ENCODE data around the gene NSMCE1. TPM values are rescaled to one million over a fixed set of nuclear protein-coding genes. Genes with fewer than 3 reads are reported as not detected.

Gene NSMCE1
- total and polyA plus RNA-seq, 2 of the 4 experiments (the other 2 are of a cell fraction), result 47.5 to 120 TPM

GRCh38 chr16:27252206-27252585 lies 16.4 kb downstream of the NSMCE1 start:
- Histone ChIP-seq H3K36me3 (ENCODE audit: control insufficient read depth, insufficient read depth, low read length) (peaks cover 10% of the 10 kb centered on the region), H4K5ac (ENCODE audit: low read depth, low read length) (peak overlapping the region; percentile 37; the same call in 1 of the 2 replicates), H3K23ac (ENCODE audit: low read depth, low read length) (peak overlapping the region; percentile 34; the same call in 1 of the 2 replicates), H2BK5ac (ENCODE audit: low read depth, low read length, poor library complexity, severe bottlenecking) (no peak overlapping the region), H4K20me1 (ENCODE audit: insufficient read depth, low read length) (no peaks in the 10 kb centered on the region), H3K14ac (replicated peaks; ENCODE audit: low read depth, low read length) (0 out of 2 replicates have a peak overlapping the region, but pooled peaks have one; percentile 15), H2BK20ac (ENCODE audit: low read depth, low read length) (peak overlapping the region; percentile 76; the same call in 1 of the 2 replicates), H3K4me1 (ENCODE audit: control insufficient read depth, insufficient read depth, low read length) (peaks cover 16% of the 10 kb centered on the region), H2BK120ac (ENCODE audit: low read depth, low read length) (peak overlapping the region; percentile 79; the same call in 1 of the 2 replicates), H3K56ac (ENCODE audit: extremely low read depth, insufficient read depth, low read length) (no peak overlapping the region), H3K79me1 (ENCODE audit: low read depth in 1 of 2, low read length in 2 of 2) (peaks cover 42 to 57% of the 10 kb centered on the region in 2 experiments), H3K4ac (ENCODE audit: low read depth, low read length) (peak overlapping the region; percentile 80; the same call in 1 of the 2 replicates), H2AFZ (replicated peaks; ENCODE audit: low read length, poor library complexity) (no peak overlapping the region), H3K27me3 (ENCODE audit: control insufficient read depth, insufficient read depth, low read length) (no peaks in the 10 kb centered on the region), H2BK15ac (ENCODE audit: low read depth, low read length) (peak overlapping the region; percentile 61; the same call in 1 of the 3 replicates), H3K9me1 (ENCODE audit: insufficient read depth, low read length) (peaks cover 22% of the 10 kb centered on the region), H2AK9ac (replicated peaks; ENCODE audit: low read depth, low read length, poor library complexity) (no peak overlapping the region), H4K91ac (ENCODE audit: insufficient read depth, low read depth, low read length) (peak overlapping the region; percentile 45; the same call in 1 of the 2 replicates), H3K18ac (ENCODE audit: low read depth, low read length) (peak overlapping the region; percentile 70), H3K27ac (ENCODE audit: insufficient read depth, low read length) (peak overlapping the region; percentile 9; the same call in 1 of the 2 replicates), H3K4me3 (ENCODE audit: insufficient read depth, low read depth, low read length) (no peak overlapping the region), H3K4me2 (ENCODE audit: low read depth, low read length) (no peak overlapping the region), H3K9me3 (ENCODE audit: control insufficient read depth, insufficient read depth, low read length) (no peaks in the 10 kb centered on the region), H4K8ac (ENCODE audit: low read depth in 2 of 2, low read length in 2 of 2) (peak overlapping the region; percentile 25 to 31; a peak in 2 of 4 replicates), H2AK5ac (ENCODE audit: low read depth, low read length) (peak overlapping the region; percentile 60), H3K9ac (ENCODE audit: low read depth, low read length) (no peak overlapping the region)
- in situ Hi-C loops (cut with MboI; ENCODE audit: low sequenced_read_pairs), result no loop called here
- ChIA-PET POLR2A (ENCODE audit: unreplicated experiment) (no interaction called here), CTCF (no interaction called here)
- no peak for ATAC-seq (ENCODE audit: low read depth)
- BruUV-seq (replicated peaks), result no TSS peak
- WGBS, 2 experiments (ENCODE audit: extremely low coverage in 2 of 2, insufficient read length in 1 of 2), result no CpG with 5 or more reads among the region's 6 CpGs
- no peak for DNase-seq
- intact Hi-C loops (cut with micrococcal nuclease), result no loop called here
- dilution Hi-C loops (cut with HindIII; ENCODE audit: low sequenced_read_pairs, unreplicated experiment), result no loop called here
- TF ChIP-seq BHLHE40 (IDR thresholded peaks at IDR 0.05; ENCODE audit: low read depth, low read length) (no peak), FOS (IDR thresholded peaks at IDR 0.05; ENCODE audit: low read depth, low read length) (no peak), MAZ (IDR thresholded peaks at IDR 0.05; ENCODE audit: borderline replicate concordance, low read depth, low read length) (no peak), RCOR1 (IDR thresholded peaks at IDR 0.05; ENCODE audit: insufficient replicate concordance, low read length) (no peak), RFX5 (IDR thresholded peaks at IDR 0.05; ENCODE audit: low read depth, low read length) (no peak), ELK1 (IDR thresholded peaks at IDR 0.05; ENCODE audit: borderline replicate concordance, low read depth, low read length) (no peak), CEBPB (IDR thresholded peaks at IDR 0.05; ENCODE audit: low read depth, low read length) (no peak), MAFK (IDR thresholded peaks at IDR 0.05; ENCODE audit: low read depth, low read length) (no peak), NFE2L2 (IDR thresholded peaks at IDR 0.05; ENCODE audit: low read depth, low read length) (no peak), POLR2A (IDR thresholded peaks at IDR 0.05; ENCODE audit: low read depth, low read length) (no peak), CHD1 (IDR thresholded peaks at IDR 0.05; ENCODE audit: low read depth, low read length) (no peak), USF2 (IDR thresholded peaks at IDR 0.05; ENCODE audit: low read depth, low read length) (no peak), SMC3 (IDR thresholded peaks at IDR 0.05; ENCODE audit: low read depth, low read length) (no peak), MXI1 (IDR thresholded peaks at IDR 0.05; ENCODE audit: borderline replicate concordance, low read depth, low read length) (no peak), RAD21 (IDR thresholded peaks at IDR 0.05; ENCODE audit: low read length) (no peak), CTCF (conservative IDR thresholded peaks at IDR 0.05; ENCODE audit: low read depth, low read length) (no peak)
